WERI-Rb-1 (cell line): Measurements from ENCODE around the gene CYP20A1.
"Not testable (repeated sequence)": the region's sequence is repeated elsewhere in the genome, so short reads cannot be mapped to it uniquely, and the experiment has no call there.

Experiments
- DNase-seq: peaks from one replicate; pipeline ENCODE4 v3.0.0-alpha.2; 2020
- H3K27ac ChIP-seq: fragments of 250-450 bp; sonication (Bioruptor Pico); 2 replicates; pipeline ENCODE4 v1.5.1; 2020; ENCODE audit warnings: mild to moderate bottlenecking, moderate library complexity
- H3K27me3 ChIP-seq: fragments of 250-450 bp; sonication (Bioruptor Pico); 2 replicates; pipeline ENCODE4 v1.5.1; 2021; ENCODE audit warnings: mild to moderate bottlenecking, low read depth, moderate library complexity; ENCODE audit not compliant: insufficient read depth, severe bottlenecking
- H3K36me3 ChIP-seq: fragments of 250-450 bp; sonication (Bioruptor Pico); 2 replicates; pipeline ENCODE4 v1.5.1; 2020; ENCODE audit warnings: mild to moderate bottlenecking, moderate library complexity
- H3K4me3 ChIP-seq: 2 replicates; pipeline ENCODE4 v1.5.1; 2011; ENCODE audit warnings: low read depth, mild to moderate bottlenecking, control low read depth, low read length
- H3K9me3 ChIP-seq: fragments of 250-450 bp; sonication (Bioruptor Pico); 2 replicates; pipeline ENCODE4 v1.5.1; 2021; ENCODE audit warnings: mild to moderate bottlenecking, moderate library complexity; ENCODE audit not compliant: severe bottlenecking
- CTCF ChIP-seq: IDR thresholded peaks from 2 replicates; pipeline ENCODE4 v1.5.1; 2011; ENCODE audit warnings: low read depth, mild to moderate bottlenecking, control low read depth, inconsistent platforms, low read length

CYP20A1 gene

DNA sequence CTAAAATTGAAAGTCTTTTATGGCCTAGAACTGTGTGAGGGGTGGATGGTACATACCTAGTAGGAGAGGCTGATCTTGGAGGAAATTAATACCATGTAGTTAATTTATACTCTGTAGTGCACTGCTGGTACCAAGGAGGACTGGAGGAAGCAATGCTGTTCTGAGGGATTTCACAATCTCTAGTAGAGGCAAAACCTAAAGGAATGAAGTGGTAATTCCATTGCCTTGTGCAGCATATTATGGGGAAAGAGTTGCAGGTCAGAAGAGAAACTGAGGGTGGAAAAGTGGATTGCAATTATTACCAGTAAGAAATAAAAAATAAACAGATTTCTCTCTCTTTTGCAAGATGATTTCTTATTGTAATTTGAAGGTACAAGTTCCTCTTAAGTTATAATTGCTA is 91.6 kb downstream of the CYP20A1 start:
- no peaks in the 10 kb centered on the region for H3K9me3 ChIP-seq
- no peak for TF ChIP-seq CTCF
- no peaks in the 10 kb centered on the region for H3K27me3 ChIP-seq
- DNase-seq = no peak
- no peak overlapping the region for H3K27ac ChIP-seq
- H3K4me3 ChIP-seq = no peak overlapping the region
- H3K36me3 ChIP-seq = peaks cover 21% of the 10 kb centered on the region

DNA sequence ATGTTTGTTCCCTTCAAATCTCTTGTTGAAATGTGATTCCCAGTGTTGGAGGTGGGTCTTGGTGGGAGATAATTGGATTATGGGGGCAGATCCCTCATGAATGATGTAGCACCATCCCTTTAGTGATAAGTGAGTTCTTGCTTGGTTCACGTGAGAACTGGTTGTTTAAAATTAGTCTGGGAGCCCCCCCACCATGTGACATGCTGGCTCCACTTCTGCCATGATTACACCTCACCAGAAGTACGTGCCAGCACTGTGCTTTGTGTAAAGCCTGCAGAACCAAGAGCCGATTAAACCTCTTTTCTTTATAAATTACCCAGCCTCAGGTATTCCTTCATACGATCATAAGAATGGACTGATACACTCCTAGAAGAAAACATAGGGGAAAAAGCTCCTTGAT is 99.5 kb downstream of the CYP20A1 start:
- DNase-seq = no peak
- TF ChIP-seq CTCF = no peak
- peaks cover 11% of the 10 kb centered on the region for H3K36me3 ChIP-seq
- no peaks in the 10 kb centered on the region for H3K9me3 ChIP-seq
- H3K27ac ChIP-seq = no peak overlapping the region
- no peak overlapping the region for H3K4me3 ChIP-seq
- H3K27me3 ChIP-seq = no peaks in the 10 kb centered on the region

DNA sequence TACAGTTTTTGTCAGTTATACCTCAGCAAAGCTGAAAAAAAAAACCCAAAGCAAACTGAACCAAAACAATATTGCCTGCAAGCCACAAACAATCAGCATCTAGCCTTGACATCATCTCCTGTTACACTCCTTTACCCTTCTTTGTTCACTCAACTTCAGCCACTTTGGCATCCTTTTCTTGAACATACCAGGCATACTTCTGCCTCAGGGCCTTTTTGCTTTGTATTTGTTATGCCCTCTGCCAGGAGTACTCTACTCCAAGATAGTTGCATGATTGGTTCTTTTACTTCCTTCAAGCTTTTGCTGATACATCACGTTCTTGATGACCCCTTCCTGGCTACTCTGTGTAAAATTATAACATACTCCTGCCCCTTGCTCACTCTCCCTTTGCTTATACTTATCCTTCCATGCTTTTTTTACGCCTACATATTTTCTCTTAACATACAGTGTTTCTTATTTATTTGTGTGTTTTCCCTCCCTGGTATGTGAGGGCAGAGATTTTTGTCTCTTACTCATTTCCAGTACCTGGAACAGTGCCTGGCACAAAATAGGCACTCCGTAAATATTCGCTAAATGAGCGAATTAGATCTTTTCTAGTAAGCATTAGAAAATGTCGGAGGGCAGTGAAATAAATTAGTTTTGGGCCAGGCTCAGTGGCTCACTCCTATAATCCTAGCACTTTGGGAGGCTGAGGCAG is 102.1 kb downstream of the CYP20A1 start:
- no peak for DNase-seq
- peaks cover 3% of the 10 kb centered on the region for H3K36me3 ChIP-seq
- no peak overlapping the region for H3K27ac ChIP-seq

DNA sequence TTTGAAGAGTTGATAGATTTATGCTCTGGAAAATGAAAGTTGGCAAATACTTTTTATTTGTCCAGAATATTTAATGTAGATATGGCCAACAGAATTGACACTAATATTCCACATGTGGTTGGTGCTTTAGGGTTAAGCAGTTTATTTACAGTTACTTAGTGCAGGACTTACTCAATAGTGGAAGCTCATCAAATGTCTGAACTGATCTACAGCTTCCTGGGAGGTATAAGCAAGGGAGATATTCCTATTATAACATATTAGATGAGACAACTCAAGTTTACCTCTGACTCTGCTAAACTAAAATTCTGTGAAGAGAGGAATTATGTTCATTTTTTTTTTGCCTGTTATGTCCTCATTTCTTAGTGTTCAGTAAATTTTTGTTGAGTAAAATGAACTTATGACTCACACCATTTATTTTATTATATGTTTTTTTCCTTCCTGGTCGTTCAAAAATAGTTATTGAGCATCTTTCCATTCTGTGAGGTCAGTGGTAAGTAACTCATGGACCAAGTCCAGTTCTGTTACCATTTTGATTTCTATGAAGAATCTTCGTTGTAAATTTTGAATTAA is 103.0 kb downstream of the CYP20A1 start:
- no peak for TF ChIP-seq CTCF
- no peak overlapping the region for H3K4me3 ChIP-seq
- peaks cover 3% of the 10 kb centered on the region for H3K36me3 ChIP-seq
- no peak overlapping the region for H3K27ac ChIP-seq
- no peaks in the 10 kb centered on the region for H3K9me3 ChIP-seq
- H3K27me3 ChIP-seq = no peaks in the 10 kb centered on the region
- DNase-seq = no peak

More for the DNA sequence above, 102.1 kb downstream of the CYP20A1 start:
- TF ChIP-seq CTCF = no peak
- no peak overlapping the region for H3K4me3 ChIP-seq
- no peaks in the 10 kb centered on the region for H3K27me3 ChIP-seq
- no peaks in the 10 kb centered on the region for H3K9me3 ChIP-seq

- H3K4me3 ChIP-seq, DNase-seq, H3K9me3 ChIP-seq, H3K36me3 ChIP-seq, H3K27me3 ChIP-seq, H3K27ac ChIP-seq: not testable (repeated sequence)
Measured at GRCh38 chr2:203342374-203342773, 103.6 kb downstream of the CYP20A1 start.

DNA sequence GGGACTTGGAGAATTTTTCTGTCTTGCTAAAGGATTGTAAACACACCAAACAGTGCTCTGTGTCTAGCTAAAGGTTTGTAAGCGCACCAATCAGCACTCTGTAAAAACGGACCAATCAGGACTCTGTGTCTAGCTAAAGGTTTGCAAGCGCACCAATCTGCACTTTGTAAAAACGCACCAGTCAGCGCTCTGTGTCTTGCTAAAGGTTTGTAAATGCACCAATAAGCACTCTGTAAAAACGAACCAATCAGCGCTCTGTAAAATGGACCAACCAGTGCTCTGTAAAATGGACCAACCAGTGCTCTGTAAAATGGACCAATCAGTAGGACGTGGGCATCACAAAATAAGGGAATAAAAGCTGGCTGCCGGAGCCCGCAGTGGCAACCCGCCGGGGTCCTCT is 105.8 kb downstream of the CYP20A1 start:
- H3K27ac ChIP-seq = no peak overlapping the region
- no peak for DNase-seq
- H3K27me3 ChIP-seq = no peaks in the 10 kb centered on the region
- H3K4me3 ChIP-seq = no peak overlapping the region
- peaks cover 3% of the 10 kb centered on the region for H3K36me3 ChIP-seq
- H3K9me3 ChIP-seq = no peaks in the 10 kb centered on the region
- TF ChIP-seq CTCF = no peak
